HG02642 (cell line): ENCODE results near the gene NADK.

Experiments
- ATAC-seq: cut with Tn5 transposase; IDR thresholded peaks from one replicate; pipeline ENCODE4 v1.9.1; 2021; ENCODE audit warnings: mild to moderate bottlenecking; ENCODE audit not compliant: unreplicated experiment, poor library complexity

The NADK gene, protein sequence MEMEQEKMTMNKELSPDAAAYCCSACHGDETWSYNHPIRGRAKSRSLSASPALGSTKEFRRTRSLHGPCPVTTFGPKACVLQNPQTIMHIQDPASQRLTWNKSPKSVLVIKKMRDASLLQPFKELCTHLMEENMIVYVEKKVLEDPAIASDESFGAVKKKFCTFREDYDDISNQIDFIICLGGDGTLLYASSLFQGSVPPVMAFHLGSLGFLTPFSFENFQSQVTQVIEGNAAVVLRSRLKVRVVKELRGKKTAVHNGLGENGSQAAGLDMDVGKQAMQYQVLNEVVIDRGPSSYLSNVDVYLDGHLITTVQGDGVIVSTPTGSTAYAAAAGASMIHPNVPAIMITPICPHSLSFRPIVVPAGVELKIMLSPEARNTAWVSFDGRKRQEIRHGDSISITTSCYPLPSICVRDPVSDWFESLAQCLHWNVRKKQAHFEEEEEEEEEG

DNA sequence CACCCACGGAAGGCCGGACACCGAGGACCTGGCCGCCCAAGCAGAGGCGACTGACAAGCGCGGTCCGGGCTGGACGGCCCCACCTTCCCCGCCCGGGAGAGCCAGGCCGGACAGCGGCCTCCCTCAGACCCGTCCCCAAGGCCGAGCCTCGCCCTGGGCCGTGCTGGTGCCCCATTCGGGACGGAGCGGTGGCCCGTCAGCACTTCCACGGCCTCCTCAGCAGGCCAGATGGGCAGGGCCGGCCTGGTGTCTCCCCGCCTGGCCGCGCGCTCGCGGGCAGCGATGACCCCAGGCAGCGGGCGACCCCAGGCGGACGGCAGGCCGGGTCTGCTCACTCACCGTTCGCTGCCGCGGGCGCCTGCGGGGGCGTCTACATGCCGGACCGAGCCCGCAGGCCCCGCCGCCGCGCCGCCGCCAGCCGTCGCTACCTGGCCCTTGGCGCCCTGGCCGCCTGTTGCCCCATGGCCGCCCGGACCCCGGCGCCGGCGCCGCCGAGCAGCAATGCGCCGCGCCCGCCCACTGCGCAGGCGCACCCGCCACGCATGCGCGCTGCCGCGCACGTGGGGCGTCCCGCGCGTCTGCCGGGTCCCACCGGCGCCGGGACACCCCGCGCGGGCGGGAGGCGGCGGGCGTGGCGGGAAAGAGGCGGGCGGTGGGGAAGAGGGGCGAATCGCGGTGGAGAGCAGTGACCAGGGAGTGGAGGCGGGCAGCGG, at the start of gene NADK:
Gene NADK, minus strand, starts transcription at position 521 of the 713 bp plus-strand sequence. CDS start 13,064 bp downstream, outside the sequence.
- peak; percentile 48 for ATAC-seq

DNA sequence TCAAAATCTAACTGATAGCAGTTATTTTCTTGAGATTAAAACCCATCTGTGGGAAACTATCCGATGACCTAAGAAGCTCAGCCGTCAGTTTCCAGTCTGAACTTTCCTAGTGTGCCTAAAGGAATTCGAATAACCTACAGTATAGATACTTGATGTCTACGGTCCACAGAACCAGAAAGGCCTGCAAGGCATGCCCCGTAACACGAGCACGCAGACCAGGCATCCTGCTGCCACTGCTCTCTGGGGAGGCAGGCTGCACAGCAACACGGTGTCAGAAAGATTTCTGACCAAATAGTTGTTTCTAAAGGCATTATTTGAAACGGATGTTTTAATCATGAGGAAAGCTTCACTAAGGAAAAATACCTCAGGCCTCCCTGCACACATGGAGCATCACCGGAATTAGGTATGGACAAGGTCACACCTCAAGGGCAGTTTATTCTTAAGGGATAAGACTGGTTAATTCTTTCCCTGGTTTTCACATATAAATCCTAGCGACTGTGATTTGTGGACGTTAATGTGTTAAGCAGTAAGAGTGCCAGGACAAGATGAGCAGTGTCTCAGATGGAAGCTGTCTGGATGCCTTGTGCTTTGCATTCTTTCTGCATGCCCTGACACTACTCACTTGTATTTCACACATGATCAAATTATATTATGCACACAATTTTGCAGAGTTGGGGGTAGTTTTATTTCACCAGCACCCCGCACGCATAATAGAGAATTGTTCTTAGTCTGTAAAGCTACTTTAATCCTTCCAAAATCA, 49.0 kb upstream of the NADK start:
- no peak for ATAC-seq

DNA sequence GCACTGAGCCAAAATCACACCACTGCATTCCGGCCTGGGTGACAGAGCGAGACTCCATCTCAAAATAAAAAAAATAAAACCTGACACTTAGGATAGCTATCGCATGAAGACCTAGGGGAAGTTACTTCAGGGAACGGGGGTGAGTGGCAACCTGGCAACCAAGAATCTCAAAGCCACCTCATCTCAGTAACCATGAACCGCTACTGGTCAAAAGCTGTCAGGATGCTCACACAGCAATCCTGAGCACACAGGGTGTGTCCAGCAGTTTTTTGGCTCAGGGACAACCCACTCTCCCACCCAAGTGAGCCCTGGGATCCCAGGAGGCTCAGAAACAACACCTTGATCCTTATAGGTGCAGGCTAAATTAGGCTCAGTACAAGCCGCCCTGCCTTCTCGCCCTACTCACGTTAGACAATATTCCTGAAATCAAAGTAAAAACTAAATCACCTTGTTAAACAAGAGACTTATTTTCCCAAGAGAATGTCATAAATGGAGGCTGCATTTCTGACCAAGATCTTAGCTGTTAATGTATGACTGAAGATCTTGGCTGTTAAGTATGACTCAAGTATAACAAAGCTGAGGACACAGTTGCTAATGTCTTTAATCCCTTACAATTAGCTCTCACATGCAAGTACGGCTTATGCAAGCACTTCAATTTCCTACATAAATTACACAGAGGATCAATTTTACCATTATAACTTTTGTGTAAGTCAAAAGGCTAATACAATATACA, 48.3 kb upstream of the NADK start:
- ATAC-seq: no peak

DNA sequence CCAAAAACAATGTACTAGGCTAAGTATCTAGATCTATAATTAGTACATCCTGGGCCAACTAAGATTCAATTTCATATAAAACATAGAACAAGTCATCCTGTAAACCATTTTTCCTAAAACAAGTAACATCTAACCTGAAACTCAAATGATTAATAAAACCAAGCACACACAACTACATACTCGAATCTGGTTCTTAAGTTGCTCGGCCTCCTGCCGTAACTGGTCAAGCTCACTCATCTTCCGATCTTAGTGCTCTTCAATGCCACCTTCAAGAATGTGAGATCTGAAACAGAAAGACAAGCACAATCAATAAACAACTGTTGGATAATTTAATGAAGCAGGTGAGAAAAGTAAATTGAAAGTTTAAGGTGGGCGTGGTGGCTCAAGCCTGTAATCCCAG, 46.9 kb upstream of the NADK start:
- no peak for ATAC-seq

GRCh38 chr1:1819762-1820161, 41.5 kb upstream of the NADK start:
- no peak for ATAC-seq

DNA sequence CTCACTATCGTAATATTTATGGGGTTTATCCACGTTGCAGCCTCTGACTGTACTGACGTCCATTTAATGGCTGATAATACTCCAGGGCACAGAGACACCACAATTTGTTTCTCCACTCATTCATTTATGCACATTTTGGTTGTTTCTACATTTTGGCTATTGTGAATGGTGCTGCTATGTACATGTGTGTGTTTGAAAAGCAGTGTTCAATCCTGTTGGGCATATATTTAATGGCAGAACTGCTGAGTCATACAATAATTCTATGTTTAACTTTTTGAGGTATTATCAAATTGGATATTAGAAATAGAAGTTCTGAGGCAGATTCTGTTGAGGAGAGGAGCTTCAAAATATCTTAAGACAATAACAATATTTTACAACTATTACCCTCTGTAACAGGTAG, 39.0 kb upstream of the NADK start:
- ATAC-seq: no peak

DNA sequence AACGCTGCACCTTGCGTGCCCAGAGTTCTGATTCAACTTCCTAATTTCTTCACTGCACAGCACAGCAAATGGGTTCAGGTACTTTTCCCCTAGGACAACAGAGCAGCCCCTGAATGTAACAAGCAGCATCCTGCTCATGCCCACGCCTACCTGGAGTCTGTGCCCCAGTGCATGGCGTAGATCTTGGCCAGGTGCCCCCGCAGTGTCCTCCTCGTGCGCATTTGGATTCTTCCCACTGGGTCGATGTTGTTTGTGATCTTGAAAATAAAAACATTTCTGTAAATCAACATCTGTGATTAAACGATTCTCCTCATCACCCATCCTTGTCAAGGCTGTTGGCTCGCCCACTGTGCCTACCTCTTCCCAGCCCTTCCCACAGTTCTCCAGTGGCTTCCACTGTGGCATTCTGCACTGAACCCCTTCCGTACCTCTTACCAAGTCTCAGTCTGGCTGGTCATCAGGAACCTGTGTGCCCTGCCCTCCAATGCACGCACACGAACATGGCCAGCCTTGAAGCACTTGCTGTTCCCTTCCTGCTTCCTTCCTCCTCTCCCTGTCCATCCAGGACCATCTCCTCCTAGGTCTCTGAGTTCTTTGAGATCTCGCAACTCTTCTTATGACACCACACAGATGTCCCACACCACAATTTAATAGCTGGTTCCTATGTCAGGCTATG, 37.5 kb upstream of the NADK start:
- ATAC-seq: no peak

- no peak for ATAC-seq
Observed at GRCh38 chr1:1809489-1809888, 31.2 kb upstream of the NADK start.

- ATAC-seq: no peak
Observed at GRCh38 chr1:1808206-1808605, 29.9 kb upstream of the NADK start.

GRCh38 chr1:1806890-1807289, 28.6 kb upstream of the NADK start:
- ATAC-seq: no peak

DNA sequence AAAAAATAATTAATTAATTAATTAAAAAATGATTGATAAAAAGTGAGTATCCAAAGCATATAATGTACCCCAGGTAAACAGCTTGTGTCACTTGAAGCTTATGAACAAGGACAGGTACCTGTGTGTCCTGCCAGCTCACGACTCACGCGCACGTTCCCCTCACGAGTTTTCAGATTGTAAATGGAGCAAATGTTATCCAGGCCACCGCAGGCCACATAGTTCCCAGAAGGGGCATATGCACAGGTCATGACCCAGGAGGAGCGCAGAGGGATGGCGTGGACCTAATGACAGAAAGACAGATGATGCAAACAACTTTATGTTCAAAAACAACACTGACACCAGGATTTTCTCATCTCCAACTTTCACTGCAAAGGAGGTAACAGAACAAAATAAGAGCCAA, 26.0 kb upstream of the NADK start:
- ATAC-seq: no peak

- ATAC-seq: no peak
Observed at GRCh38 chr1:1802871-1803270, 24.6 kb upstream of the NADK start.

DNA sequence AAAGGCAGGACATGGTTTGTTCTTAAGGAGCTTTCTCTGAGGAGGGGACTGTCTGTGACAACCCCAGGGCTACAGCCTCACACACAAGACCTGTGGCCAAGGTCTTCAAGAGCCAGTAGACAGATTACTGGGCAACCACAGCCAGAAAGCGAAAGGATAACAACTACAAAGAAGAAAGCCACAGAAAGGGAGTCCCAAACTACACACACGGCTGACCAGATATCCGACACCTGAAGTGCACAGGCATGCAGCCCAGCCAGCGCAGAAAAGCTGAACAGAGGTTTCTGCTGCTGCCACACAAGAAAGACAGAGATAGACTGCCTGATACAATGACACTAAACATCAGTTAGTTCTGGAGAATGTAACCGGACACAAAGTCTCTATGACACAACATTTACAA, 21.4 kb upstream of the NADK start:
- ATAC-seq: peak; percentile 67

GRCh38 chr1:1797731-1798341, 19.6 kb upstream of the NADK start:
- ATAC-seq: no peak

GRCh38 chr1:1796466-1796865, 18.2 kb upstream of the NADK start:
- no peak for ATAC-seq

GRCh38 chr1:1794999-1795398, 16.7 kb upstream of the NADK start:
- ATAC-seq: no peak

- no peak for ATAC-seq
Observed at GRCh38 chr1:1793481-1794244, 15.4 kb upstream of the NADK start.

- ATAC-seq: no peak
Observed at GRCh38 chr1:1788646-1789431, 10.6 kb upstream of the NADK start.
